Measurements from ENCODE around the gene STUB1. TPM values are rescaled to one million over a fixed set of nuclear protein-coding genes. Genes with fewer than 3 reads are reported as not detected.

STUB1 gene
- total and polyA plus RNA-seq, 2 of the 8 experiments (the other 6 are each of a cell fraction or from before 2014, with no cell fraction given), result 89.9 to 103 TPM

- TF ChIP-seq, protein P1, sequence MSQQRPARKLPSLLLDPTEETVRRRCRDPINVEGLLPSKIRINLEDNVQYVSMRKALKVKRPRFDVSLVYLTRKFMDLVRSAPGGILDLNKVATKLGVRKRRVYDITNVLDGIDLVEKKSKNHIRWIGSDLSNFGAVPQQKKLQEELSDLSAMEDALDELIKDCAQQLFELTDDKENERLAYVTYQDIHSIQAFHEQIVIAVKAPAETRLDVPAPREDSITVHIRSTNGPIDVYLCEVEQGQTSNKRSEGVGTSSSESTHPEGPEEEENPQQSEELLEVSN (IDR thresholded peaks at IDR 0.05), result peak; percentile 40; the same call in 1 of the 2 replicates
- TF ChIP-seq SAP30 (IDR thresholded peaks at IDR 0.05; ENCODE audit: insufficient read depth, insufficient replicate concordance, low read length) (no peak), POLR2A (IDR thresholded peaks at IDR 0.05; ENCODE audit: control extremely low read depth in 1 of 2, low read depth in 2 of 2, low read length in 2 of 2) (no peak), SIN3A (conservative IDR thresholded peaks at IDR 0.05 in 1 of 2, IDR thresholded peaks at IDR 0.05 in 1 of 2; ENCODE audit: low read depth in 1 of 2, low read length in 2 of 2) (no peak), ATF3 (IDR thresholded peaks at IDR 0.05; ENCODE audit: insufficient read depth, low read depth, low read length) (no peak), KDM1A (IDR thresholded peaks at IDR 0.05; ENCODE audit: borderline replicate concordance, low read length) (peak; percentile 59; the same call in 1 of the 2 replicates), YY1 (IDR thresholded peaks at IDR 0.05; ENCODE audit: low read depth, low read length) (no peak), CHD1 (IDR thresholded peaks at IDR 0.05; ENCODE audit: low read depth, low read length) (no peak), RNF2 (IDR thresholded peaks at IDR 0.05; ENCODE audit: borderline replicate concordance, low read depth, low read length, missing control alignments, poor library complexity, severe bottlenecking) (no peak), BACH1 (IDR thresholded peaks at IDR 0.05; ENCODE audit: low read length) (peak; percentile 36; the same call in 1 of the 2 replicates), JUN (IDR thresholded peaks at IDR 0.05; ENCODE audit: low read depth, low read length) (no peak), SIRT6 (IDR thresholded peaks at IDR 0.05; ENCODE audit: low read length) (no peak), TBP (IDR thresholded peaks at IDR 0.05; ENCODE audit: low read depth, low read length) (peak; percentile 35; the same call in 1 of the 2 replicates), BCL11A (IDR thresholded peaks at IDR 0.05; ENCODE audit: low read depth in 2 of 2, low read length in 2 of 2) (no peak), SP1 (IDR thresholded peaks at IDR 0.05; ENCODE audit: low read depth, low read length) (no peak), NANOG (IDR thresholded peaks at IDR 0.05; ENCODE audit: insufficient read depth, low read depth, low read length, poor library complexity, severe bottlenecking) (no peak), SRF (IDR thresholded peaks at IDR 0.05; ENCODE audit: low read depth, low read length) (no peak), CBX8 (IDR thresholded peaks at IDR 0.05; ENCODE audit: borderline replicate concordance, low read depth, low read length) (no peak), RXRA (IDR thresholded peaks at IDR 0.05; ENCODE audit: insufficient read depth, low read depth, low read length) (no peak), MAFK (IDR thresholded peaks at IDR 0.05; ENCODE audit: low read depth, low read length) (no peak), TEAD4 (IDR thresholded peaks at IDR 0.05; ENCODE audit: low read depth, low read length) (peak; percentile 7; the same call in 1 of the 2 replicates), KDM5A (IDR thresholded peaks at IDR 0.05; ENCODE audit: low read length) (no peak)
- TF ChIP-seq, protein P2, sequence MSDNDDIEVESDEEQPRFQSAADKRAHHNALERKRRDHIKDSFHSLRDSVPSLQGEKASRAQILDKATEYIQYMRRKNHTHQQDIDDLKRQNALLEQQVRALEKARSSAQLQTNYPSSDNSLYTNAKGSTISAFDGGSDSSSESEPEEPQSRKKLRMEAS (IDR thresholded peaks at IDR 0.05), result peak; percentile 55
Observed at GRCh38 chr16:726438-727290, 46.5 kb downstream of the STUB1 start, which contains the start of the genes CCDC78 and HAGHL (continued).
